Activated T-cell treated with anti-CD3 and anti-CD28 coated beads for 48 hours (primary cell): ENCODE measurements around the gene ZBED2.
"Not testable (repeated sequence)": the region's sequence is repeated elsewhere in the genome, so short reads cannot be mapped to it uniquely, and the experiment has no call there.

ENCODE experiments used
- DNase-seq: peaks from one replicate; pipeline ENCODE4 v3.0.0-alpha.2; 2020; ENCODE audit warnings: low read depth

ZBED2 gene, protein sequence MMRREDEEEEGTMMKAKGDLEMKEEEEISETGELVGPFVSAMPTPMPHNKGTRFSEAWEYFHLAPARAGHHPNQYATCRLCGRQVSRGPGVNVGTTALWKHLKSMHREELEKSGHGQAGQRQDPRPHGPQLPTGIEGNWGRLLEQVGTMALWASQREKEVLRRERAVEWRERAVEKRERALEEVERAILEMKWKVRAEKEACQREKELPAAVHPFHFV

DNA sequence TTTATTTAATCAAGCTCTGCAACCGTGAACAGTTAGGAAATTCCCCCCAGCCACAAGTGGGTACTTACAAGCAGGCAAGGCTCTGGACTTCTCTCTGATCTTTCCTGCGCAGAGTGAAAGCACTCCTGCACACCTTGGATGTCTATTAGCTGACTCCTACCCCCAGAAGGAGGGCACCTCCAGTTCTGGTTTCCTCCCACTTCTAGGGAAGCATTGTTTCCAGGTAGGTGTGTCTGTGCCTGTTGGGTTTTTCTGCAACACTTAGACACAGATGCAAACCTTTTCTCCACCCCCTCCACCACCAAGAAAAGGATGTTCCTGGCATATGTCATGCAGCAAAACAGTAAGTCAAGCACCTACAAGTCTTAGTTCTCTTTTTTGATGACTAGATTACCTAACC lies at the start of gene ZBED2:
Gene ZBED2, minus strand, starts transcription at position 115 of the 400 bp plus-strand sequence. CDS start 1,145 bp downstream, outside the sequence.
- DNase-seq, result no peak

DNA sequence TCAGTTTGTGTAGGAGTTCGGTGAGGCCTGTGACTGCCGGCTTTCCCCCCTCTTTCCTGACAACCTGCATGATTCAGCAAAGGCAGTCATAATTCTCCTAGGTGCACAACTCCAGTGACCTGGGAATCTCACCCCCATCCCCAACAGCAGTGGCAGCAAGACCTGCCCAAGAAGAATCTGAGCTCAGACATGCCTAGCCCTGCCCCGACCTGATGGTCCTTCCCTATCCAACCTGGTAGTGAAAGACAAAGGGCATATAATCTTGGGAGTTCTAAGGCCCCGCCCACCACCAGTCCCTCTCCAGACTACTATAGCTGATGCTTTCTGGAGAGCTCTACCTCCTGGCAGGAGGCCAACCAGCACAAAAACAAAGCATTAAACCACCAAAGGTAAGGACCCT lies 44.2 kb upstream of the ZBED2 start:
- no peak for DNase-seq

DNA sequence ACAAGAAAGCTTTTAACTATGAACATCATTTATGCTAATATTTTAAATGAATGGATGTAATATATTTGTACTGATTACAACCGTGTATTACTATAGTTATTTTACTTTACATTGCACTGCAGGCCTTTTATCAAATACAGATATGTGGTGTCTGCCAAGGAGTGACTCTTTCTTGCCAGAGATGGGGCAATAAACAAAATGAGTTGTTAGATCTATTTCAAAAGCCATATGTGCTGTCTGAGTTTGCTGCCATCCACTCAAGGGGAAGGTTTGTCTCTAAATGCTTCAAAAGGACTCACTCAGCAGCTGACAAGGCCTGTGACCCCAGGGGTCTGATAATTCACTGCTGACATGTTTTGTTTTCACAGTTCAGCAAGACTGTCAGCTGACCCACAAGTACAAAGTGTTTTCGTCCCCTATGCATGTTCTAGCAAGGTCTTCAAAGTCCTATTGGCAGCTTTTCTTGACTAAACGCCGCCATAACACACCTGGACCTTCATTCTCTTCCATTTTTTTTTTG lies 41.3 kb upstream of the ZBED2 start:
- DNase-seq, result no peak

DNA sequence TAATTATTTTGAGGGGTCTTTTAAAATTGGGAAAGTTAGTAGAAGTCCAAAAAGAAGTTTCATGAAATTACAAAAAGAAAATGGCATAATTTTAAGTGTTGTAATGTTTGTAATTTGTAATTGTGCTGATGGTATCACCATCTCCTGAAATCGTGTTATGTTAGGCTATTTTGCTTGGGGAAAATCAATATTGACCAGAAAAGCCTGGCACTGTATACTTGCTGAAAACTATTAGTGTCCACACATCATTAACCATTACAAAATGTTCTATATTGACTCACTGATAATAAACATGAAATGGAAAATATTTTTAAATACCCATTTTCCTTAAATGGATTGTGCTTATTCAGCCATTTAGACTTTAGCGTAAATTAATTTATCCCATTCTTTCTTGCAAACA lies 40.3 kb upstream of the ZBED2 start:
- no peak for DNase-seq

DNA sequence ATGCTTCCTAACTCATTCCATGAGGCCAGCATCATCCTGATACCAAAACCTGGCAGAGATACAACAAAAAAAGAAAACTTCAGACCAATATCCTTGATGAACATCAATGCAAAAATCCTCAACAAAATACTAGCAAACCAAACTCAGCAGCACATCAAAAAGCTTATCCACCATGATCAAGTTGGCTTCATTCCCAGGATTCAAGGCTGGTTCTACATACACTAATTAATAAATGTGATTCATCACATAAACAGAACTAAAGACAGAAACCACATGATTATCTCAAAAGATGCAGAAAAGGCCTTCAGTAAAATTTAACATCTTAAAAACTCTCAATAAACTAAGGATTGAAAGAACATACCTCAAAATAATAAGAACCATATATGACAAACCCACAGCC lies 35.5 kb upstream of the ZBED2 start:
- DNase-seq, result not testable (repeated sequence)

DNA sequence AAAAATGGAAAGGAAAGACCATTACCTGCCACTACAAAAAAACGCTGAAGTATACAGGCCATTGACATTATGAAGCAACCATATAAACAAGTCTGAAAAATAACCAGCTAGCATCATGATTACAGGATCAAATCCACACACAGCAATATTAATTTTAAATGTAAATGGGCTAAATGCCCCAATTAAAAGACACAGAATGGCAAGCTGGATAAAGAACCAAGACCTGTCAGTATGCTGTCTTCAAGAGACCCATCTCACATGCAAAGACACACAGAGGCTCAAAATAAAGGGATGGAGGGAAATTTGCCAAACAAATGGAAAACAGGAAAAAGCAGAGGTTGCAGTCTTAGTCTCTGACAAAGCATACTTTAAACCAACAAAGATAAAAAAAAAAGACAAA lies 33.9 kb upstream of the ZBED2 start:
- not testable (repeated sequence) for DNase-seq

DNA sequence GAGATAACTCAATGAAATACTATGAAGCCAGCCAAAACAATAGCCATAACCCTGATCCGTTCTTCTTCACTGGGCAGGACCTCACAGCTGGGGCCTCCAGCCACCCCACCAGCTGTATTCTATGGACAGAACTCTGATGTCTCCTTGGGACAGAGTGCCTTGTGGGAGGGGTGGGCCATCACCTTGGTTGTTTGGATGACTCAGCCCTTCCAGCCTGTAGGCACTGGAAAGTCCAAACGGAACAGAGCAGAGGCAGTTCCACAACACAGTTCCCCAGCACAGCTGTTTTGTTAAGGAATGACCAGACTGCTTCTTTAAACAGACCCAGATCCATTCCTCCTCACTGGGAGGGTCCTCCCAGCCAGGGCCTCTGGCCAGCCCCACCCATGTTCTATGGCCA lies 31.9 kb upstream of the ZBED2 start:
- DNase-seq, result no peak

DNA sequence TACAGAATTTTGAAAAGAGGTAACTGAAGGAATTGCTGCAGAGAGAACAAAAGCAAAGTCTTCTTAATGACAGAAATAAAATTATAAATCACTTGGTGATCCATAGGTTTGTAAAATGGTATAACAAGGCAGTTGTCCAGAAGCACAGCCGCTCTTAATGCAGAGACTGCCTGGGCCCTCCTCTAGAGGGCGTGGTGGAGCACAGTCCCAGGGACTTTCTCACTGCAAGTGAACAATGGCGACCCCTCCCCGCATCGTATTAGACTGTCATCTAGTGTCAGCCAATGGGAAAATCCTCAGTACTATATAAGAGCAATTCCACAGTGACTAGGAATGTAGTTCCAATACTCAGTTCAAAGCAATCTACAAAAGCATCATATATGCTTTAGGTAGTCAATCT lies 26.4 kb upstream of the ZBED2 start:
- DNase-seq, result peak; percentile 54

DNA sequence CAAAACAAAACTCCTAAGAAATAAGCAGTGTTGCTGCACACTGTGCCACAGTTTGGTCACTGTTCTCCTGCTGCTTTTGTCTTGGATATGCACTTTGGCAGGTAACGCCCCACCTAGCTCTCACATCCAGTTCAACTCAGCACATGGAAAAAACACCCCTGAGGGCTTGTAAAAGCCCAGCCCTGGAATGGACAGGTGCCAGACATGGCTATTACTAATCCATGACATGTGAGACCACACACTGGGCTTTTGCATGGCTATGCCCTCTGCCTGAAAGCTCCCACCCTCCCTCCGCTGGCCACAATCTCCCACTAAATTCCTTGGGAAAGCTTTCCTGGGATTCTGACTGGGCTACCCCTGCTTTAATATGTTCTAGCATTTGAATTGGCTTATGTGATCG lies 24.7 kb upstream of the ZBED2 start:
- no peak for DNase-seq

DNA sequence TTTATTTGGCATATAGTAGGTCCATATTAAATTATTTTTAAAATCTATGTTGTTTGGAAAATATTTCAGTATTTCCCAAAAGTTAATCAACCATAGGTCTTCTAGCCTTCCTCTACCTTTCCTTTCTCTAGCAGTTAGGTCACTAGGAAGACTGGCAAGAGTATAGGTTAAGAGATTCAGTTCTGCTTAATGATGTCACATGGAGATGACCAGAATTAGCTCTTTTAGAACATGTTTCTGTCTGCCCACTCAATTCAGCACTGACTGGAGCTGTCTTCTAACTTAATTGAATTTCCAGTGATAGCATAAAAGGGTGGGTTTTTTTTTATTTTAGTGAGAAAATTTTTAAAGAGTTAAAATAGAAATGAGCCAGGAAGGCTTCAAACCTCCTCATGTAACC lies 23.8 kb upstream of the ZBED2 start:
- no peak for DNase-seq

DNA sequence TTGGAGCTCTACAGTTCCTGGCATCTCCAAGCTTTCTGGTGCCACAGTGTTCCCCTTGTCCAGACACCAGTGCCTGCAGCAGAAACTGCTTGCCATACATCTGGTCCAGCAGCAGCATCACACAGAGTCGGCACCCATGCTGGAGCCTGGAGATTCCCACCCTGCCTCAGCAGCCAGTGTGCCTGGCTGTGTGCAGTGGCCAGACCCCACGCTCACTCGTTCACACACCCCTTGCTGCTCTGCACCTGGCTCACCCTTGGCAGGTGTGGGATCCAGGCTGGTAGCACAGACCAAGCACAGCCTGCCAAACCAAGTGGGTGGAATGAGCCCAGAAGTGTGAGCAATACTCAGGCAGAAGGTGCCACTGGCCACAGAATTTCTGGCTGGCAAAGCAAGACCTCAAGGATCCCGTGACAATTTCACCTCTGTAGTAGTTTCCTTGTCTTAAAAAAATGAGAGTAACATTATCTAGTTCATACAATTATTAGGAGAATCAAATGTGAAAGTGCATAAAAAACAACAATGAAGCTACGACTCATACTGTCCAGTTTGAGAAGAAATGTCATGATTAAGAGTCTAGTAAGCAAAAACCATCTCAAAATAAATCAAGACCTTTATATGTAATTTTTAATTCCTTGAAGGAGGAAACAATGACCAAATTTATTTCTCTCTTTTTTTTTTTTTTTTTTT lies 22.9 kb upstream of the ZBED2 start:
- DNase-seq, result no peak

DNA sequence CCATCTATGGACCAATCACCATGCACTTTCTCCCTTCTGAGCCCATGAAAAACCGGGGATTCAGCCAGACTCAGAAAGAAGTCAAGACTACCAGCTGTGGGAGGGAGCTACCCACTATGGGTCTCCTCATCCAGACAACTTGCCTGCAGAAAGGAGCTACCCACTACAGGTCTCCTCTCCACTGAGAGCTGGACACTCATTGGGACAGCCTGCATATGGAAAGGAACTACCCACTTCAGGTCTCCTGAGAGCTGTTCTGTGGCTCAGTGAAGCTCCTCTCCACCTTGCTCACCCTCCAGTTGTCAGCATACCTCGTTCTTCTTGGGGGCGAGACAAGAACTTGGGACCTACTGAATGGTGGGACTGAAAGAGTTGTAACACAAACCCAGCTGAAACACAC lies 22.3 kb upstream of the ZBED2 start:
- no peak for DNase-seq

DNA sequence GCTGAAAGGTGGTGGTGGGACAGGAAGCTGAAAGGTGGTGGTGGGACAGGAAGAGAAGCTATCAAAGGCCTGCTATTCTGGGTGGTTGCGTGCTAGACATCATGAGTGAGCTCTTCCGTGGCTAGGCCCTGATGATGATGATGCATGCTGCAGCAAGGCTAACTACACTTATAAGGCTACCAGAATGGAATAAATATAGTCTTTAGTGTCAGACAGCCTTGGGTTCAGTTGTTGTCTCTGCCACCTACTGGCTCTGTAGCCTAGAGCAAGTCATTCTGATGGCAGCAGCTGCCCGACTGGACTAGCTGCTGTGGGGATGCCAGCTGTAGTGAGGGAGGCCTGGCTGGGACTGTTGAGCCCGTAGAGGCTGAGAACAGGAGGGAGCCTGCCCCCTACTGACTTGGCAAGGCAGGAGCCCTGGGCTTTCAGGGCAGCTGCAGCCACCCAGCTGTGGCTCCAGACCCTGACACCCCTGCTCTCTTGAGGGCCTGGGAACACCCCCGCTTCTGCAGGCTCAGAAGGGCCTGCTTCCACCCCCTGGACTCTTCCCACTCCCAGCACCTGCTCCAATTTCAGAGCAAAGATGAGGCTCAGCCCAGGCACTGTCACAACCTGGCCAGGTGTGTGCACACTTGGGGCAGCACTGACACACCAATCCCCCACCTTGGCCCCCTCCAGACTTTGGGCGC lies 21.4 kb upstream of the ZBED2 start:
- DNase-seq, result peak; percentile 61

DNA sequence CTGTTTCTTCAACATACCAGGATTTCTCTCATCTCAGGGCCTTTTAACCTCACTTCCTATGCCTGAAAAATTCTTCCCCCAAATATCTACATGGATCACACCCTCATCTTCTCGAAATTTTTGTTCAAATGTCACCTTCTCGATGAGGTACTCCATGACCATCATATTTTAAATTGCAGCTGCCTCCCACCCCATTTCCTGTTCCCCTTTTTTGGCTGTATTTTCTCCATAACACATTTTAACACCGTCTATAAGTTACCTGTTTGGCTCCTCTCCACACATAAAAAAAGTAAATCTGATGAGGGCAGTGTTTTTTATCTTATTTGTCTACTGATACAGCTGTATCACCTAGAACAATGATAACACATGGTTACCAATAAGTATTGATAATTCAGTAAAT lies 20.7 kb upstream of the ZBED2 start:
- DNase-seq, result no peak

DNA sequence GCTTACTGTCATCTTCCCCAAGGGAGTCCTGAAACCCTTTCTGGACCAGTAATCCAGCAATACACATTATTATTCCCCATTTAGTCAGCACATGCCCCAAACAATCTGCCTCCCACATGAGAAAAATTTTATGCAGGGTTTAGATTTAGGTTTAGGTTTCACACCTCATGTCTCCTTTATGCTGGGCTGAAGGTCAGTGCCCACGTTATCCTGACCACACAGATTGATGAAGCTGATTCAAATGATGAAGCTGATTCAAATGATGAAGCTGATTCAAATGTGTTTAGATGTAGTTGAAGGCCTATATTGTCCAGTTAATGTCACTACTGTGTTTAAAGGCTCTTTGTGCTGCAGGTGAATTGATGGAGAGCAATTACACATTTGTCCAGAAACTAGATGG lies 18.1 kb upstream of the ZBED2 start:
- no peak for DNase-seq

DNA sequence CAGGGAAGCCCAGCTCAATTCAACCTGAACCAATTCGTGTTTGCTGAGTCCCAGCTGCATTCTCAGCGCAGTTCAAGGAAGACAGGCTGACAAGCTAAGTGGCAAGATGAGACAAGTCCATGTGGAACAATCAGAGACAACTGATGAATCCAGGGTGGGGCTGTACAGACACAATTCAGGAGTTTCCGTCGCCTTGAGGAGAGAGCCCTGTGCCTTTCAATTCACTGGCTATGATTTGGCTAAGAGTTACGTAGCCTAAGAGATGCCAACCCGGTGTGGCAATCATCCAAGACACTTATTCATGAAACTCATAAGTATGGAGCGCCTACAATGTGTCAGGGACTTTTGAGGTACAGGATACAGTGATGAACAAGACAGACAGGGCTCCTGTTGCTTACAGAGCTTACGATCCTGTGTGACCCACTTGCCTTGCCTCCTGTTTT lies 15.5 kb upstream of the ZBED2 start:
- DNase-seq, result no peak

DNA sequence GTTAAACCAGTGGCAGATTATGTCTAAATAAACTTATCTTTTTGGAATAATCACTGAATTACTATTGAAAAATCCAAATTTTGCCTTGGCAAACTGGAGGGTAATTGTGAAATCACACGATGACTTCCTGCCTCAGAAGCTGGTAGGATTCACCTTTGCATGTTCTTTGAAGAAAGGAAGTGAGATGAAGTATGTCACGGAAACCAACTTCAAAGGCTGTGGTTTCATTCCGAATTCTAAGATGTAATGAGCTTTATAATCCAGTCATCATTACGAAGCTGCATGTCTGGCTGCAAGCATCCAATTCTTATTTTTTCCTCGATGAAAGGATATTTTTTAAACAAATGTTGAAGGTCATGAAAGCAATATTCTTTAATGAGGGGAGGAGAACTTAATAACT lies 15.0 kb upstream of the ZBED2 start:
- no peak for DNase-seq

DNA sequence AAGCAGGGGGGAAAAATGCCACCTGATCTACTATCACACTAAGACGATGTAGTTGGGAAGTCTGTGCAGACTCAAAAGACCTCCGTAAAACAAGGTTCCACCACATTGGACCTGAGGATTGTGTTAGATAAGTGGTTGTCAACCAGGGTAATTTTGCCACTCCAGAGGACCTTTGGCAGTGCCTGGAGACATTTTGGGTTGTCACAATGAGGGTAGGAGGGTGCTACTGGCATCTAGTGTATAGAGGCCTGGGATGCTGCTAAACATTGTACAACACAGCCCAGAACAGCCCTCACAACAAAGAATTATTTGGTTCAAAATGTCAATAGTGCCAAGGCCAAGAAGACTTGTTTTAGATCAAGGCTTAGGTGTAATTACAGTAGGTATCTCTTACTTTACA lies 14.6 kb upstream of the ZBED2 start:
- no peak for DNase-seq

DNA sequence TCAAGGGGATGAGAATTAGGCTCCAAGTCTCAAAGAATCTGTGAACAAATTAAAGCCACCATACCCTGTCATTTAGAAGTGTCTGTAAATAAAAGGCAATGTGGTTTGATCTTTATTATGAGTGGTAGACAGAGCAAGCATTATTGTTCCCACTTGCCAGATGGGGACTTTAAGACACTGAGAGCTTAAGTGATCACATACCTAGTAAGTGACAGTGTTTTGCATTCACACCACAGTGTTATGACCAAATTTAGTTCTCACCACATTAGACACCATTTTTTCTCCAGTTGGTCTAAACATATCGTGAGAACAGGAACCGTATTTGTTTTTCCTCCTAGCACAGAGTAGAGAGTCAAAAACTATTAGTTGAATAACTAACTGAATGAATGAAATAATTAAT lies 13.2 kb upstream of the ZBED2 start:
- DNase-seq, result no peak

DNA sequence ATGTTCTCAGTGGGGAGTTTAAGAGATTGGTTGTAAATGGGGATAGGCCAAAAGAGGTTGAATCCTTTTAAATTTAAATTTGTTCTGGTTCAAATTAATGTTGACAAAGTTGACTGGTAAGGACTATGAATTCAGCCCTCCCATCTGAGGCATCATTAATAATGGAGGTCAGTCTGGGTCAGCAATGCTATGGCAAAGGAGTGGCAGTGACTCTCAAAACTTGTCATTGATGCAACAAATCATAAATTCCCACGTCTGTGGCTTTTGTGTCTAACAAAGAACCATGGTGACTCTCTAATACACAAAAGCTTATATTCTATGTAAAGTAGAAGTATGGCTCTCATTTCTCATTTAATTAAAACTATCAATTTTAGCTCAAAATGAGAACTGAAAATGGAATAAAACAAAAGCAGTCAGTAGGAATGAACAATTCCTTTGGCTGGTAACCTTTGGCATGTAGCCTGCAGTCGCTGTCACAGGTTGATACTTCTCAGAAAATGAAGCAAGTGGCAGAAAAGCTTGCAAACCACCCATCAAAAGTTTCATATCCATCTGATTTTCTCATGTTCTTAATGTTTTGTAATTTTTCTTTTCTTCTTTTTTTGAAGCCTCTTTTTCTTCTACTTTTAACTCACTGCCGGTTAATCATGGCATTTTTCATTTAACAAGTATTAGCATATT lies 12.2 kb upstream of the ZBED2 start:
- no peak for DNase-seq

DNA sequence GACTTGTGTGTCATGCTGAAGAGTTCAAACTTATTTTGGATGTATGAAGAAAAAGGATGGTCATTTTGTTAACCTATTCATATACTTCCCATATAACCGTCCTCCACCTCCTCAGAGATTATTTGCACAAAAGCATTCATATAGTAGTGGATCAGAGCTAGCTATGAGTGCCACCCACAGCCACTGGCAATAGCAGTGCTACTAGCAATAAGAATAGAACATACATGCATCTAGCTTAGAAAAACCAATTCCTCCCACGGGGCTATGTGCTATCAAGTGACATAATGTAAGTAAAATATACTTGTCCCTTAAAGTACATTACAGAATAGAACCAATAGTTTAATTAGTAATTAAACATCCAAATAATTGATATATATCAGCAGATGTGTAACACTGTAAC lies 10.3 kb upstream of the ZBED2 start:
- no peak for DNase-seq

DNA sequence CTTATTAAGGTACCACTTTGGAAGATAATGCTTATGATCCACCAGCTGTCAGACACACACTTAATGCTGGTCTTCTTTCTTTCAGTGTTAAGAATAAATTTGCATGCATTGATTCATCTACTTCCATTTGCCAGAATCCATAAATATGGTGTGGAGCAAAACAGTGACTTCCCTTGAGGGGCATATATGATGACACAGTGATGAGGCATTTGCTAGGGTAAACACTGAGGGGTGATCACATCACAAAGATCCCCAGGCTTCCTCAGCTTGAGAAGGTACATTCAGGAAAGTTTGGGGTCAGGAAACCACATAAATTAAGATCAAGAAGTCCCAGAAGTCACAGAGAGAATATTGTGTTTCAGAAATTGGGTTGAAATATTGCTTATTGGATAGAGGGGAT lies 9.9 kb upstream of the ZBED2 start:
- DNase-seq, result no peak

DNA sequence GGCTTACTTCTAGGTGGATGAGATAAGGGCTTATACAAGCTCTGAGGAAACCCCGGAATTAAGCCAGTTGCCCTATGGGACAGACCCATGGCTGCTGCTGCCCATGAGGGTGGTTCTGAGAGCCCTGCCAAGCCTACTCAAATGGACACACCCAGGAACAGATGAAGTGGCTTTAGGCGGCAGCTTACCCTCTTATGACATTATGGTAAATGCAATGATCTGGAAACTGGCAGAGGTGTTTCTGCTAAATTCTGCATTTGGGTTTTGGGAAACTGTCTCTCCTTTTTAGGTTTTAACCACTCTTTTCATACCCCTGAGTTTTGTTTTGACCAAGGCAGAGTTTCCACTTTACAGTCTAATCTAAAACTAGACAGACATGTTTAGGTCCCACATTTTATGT lies 9.0 kb upstream of the ZBED2 start:
- no peak for DNase-seq
